SK-N-MC (cell line): ENCODE results near the gene PSMG4.

ENCODE experiments used
- EZH2 ChIP-seq: fragments of 200-600 bp; sonication (generic); IDR thresholded peaks from one replicate; pipeline ENCODE4 v1.6.1; 2017; ENCODE audit warnings: antibody characterized with exemption
- POLR2AphosphoS5 ChIP-seq: IDR thresholded peaks from 2 replicates; pipeline ENCODE4 v1.6.1; 2012; ENCODE audit warnings: mild to moderate bottlenecking, low read depth, low read length, borderline replicate concordance

DNA sequence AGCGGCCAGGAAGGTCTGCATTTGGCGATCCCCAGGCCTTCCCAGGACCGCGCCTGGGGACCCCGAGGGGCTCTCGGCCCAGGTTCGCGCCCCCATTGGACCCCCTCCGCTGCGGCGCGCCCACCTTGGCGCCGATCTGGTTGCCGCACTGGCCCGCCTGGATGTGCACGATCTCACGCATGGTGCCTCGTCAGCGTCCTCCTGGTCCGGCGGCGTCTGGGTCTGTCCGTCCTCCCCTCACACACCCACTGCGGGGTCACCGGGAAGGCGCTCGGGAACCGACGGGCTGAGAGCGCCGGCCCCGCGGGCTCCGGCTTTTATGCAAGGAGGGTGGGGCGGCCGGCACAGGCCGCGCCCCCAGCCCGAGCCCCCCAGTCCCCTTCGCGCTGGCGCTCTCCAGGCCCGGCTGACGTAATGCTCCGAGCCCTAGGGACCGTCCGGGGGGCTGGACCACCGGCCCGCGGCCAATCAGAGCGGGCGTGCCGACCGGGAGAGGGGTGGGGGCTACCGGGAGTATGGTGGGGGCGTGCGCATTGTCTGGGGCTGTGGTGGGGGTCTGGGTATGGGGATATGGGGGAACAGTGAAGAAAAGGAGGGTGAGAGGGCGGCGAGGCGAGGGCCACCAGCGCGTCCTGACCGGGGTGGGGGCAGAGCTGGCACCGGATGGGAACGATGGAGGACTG, 31.2 kb upstream of the PSMG4 start, which contains the start of gene TUBB2B:
- peak; percentile 61; the same call in 1 of the 2 replicates for TF ChIP-seq POLR2AphosphoS5
- TF ChIP-seq EZH2, result no peak
